Nucleus accumbens (tissue), 56 donors: ENCODE data around the gene TMEM179.

Source experiments
- DNase-seq, 56 donors: peaks; one replicate each; lab custom pipeline; 2025; lab: John Stamatoyannopoulos, UW

TMEM179 gene

DNA sequence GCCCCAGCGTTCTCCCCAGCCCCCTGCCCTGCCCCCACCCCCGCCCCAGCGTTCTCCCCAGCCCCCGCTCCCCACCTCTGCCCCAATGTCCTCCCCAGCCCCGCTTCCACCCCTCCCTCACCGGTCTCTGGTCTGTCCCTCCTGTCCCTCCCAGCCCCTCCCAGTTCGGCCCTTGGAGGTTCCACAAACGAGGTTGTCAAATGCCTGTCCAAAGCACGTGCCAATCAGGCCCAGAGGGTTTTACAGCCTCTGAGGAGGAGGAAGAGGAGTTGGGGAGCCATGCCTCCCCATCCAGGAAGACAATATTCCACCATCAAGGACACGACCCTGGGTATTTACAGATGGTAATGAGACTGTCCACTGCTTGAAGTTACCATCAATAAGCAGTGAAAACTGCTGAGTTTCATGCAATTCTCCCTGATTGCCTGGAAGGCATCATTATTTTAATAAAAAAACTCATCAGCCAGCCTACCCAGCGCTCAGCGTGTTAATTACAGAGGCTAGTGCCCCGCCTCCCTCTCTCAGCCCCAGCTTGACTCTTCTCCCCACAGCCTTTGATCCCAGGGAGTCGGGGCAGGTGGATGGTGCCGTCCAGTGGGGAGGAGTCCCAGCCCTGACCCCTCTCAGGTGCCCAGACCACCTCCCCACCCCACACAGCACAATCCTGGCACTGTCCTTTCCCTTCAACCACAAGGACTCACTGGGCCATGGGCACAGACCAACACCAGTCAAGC, 55.6 kb downstream of the TMEM179 start:
- DNase-seq: no peak

DNA sequence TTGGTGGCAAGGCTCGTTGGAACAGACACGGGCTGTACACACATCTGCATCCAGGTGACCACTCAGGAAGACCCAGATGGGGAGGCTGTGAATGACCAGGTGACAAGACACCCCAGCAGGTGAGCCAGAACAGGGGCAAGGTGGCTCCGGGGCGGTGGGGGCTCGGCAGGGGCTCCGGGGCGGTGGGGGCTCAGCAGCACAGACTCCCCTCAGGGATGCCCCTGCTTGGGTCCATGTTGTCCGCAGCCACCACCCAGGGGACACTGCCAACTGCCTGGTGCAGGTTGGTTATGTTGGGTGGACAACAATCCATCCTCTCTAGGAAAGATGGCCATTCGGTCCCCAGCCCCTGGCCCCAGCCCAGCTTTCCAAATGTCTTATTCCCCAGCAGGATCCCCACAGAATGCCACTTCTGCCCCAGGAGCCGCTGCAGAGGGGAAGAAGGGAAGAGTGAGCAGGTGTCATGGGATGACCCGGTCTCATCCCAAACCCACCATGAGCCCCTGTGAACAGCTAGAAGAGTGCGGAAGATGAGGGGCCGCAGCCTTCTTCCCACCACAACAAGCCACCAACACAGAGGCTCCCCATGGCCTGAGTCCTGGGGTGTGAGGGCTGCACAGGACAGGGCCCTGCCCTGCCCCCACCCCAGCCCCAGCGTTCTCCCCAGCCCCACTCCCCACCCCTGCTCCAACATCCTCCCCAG, 56.4 kb downstream of the TMEM179 start:
- no peak for DNase-seq

DNA sequence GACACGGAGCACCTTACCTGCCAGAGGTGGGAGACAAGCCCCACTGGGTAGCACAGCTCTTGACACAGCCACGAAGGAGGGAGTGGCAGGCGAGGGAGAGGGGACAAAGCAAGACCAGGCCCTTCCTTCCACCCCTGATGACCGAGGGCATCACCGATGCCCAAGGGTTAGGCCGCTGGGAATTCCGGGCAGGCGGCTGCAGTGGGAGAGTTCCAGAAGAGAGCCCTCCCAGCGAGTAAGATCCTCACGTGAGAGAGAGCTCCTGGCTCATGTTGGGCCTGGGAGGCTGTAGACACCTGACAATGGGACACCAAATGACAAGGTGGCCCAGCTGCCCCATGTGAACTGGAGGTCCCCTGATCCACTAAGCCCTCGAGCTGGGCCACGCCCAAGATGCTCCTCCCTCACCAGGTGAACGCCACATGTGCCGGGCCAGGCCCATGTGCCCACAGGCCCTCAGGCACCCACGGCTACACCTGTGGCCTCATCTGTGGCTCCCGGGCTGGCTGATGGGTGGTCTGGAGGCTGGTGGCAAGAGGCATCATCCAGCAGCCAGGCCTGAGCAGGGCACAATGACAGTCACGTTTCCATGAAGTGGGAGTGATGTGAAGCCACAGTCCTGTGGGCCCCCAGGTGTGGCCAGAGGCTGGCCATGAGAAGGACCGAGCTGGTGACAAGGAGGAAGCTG, 57.1 kb downstream of the TMEM179 start:
- no peak for DNase-seq

DNA sequence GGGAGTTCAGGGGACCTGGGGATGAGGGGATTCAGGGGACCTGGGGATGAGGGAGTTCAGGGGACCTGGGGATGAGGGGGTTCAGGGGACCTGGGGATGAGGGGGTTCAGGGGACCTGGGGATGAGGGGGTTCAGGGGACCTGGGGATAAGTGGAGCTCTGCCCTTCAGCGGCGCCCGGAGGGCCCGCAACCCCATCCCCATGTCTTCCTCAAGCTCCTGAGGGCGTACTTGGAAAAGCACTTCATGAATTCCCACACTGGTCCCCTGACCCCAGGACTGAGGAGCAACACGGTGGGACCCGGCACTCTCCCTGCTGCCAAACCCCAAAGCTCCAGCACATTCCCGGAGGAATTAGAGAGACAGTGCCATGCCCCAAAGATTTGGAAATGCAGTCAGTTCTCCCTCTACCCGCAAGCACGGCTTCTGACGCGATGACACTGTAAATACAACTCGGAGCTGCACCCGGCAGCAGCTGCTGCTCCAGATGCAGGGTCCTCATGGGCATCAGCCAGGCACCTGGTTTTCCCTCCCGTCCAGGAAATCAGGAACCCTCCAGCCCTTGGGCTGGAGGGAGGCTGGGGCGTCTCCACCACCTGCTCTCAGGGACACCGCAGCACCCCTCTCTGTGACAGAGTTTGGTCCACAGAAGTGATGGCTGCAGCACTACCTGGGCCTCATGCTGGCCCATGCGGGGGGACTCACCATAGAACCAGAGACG, 57.8 kb downstream of the TMEM179 start:
- no peak for DNase-seq

DNA sequence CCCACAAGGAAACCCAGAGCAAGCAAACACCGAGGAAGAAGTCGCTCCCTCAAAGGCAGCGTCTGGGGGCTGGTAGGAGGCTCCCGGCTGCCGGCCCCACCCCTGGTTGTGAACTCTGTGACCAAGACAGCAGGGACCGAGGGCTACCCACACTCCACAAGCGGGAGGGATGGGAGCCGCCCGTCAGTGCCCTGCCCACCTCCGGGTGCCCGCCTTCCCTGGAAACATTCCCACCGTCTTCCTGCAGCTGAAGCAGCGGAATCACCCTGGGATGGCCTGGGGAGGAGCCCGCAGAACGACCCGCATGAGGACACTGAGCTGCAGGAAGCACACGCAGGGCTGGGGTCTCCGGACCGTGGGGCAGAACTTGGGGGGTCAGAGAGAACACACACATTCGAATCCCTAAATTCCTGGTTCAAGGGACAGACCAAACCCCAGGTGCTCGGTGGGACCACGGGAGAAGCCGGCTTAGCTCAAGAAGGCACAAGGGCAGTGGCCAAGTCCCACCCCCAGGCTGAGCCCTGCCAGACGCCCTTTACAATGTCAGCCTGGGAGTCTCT, 58.5 kb downstream of the TMEM179 start:
- DNase-seq: peak in 2 of 56 donors; percentile 60 to 79

DNA sequence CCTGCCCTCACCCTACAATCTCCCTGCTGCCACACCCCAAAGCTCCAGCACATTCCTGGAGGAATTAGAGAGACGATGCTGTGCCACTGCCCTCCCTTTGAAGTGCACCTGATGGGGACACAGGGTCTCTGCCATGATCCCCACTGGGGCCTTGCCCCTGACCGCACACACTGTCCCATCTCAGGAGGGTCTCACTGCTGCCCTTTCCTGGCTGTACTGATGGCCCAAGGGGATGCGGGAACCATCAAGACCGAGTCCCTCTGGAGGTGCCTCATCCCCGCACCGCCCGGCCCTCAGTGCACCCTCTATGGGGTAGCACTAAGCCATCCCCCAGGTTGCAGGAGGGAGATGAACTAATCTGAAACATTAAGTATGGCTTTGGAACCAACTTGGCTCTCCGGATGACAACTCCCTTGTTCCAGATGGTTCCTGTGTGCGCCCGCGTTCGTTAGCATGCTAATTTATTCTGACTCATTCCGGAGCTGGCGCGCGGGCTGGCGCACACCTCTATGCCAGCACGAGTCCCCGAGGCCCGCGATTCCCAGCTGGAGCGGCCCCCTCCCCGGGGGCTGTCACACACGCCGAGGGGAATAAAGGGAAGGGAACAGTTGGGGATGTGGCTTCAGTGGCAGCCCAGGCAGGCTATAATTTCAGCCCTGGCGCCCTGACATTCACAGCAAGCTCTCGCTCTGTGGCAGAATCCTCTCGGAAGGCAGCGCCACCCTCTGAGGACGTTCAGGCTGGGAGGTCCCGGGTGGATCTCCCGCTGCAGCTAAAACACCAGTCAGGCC, 59.2 kb downstream of the TMEM179 start:
- peak in 50 of 56 donors; percentile 13 to 85 (median 56) for DNase-seq

DNA sequence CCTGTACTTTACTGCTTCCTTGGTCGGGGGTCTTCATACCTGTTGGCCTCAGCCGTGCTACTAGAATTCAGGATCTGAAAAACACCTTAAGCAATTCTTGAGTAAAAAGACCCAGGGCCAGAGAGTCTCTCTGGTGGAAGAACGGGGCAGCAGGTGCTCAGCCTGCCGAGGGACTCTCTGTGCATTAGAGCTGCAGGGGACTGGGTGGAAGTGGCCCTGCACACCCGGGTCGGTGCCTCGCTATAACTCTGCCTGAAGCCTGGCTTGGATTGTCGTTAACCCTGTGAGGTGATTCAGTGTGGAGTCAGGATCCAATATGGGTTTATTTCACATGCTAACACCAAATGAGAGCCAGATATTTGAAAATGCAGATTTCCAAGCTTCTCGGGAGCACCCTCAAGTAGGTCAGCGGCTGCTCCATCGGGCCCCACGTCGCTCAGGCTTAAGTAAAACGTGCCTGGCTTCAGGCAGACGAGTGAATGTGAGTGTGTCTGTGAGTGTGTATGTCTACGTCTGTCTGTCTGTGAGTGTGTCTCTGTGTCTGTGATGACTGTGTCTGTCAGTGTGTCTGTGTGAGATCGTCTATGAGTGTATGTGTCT, 60.1 kb downstream of the TMEM179 start:
- no peak for DNase-seq

DNA sequence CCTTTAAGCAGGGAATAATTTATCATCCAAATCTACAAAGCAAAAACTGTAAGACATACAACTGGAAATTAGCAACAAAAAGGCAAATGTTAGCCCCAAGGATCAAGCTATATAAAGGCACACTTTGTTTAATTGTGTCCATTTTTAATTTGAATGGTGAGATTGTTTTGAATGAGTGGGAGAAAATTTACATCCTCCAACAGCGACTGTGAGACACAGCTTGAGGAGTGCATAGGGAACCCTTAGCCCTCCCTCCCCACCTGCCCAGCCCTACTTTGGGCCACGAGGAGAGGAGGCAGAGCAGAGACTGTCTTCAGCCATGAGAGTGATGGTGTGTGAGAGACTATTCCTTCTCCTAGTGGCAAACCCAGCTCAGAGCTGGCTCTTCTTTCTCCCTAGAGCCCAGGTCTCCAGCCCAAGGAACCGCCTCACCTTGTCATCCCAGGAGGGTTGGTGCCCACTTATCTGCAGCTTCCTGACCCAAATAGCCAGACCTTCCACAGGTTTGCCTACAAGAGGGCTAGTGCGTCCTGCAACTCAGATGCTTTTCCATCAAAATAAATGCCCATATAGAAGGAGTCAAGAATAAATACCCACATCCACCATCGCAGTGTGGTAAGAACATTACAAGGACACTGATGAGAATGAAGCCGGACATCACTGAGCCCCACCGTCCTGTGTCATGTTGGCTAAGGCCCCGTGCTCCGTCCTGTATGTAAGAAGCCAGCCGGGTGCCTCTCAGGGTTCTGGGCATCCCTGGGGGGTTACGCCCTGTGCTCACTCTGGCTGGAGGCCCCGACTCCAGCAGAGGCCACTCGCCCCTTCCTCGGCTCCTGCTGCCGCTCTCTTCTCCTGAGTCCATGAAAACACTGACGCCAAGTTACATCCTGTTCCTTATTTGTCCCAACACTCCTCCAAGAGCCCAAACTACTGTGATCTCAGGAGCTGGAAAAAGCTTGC, 61.4 kb downstream of the TMEM179 start:
- DNase-seq: no peak

DNA sequence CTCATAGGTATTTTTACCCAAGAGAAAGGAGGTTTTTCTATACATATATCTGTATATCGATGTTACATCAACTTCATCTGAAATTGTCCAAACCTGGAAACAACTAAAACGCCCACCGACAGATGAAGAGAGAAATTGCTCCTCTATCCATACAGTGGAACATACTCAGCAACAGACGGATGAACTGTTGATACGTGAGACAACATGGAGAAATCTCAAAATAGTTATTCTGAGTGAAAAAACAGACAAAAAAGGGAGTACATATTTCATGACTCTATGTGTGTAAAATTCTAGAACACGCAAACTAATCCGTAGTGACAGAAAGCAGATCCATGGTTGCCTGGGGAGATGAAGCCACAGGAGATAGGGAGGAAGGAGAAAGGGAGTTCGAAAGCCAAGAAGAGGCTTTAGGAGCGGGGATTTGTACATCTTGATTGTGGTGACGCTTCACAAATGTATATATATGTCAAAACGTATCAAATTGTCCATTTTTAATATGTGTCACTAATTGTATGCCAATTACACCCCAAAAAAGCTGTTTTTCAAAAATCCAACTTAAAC, 62.6 kb downstream of the TMEM179 start:
- DNase-seq: no peak
